ENCODE measurements around the gene STARD13.

- TF ChIP-seq, protein P1, sequence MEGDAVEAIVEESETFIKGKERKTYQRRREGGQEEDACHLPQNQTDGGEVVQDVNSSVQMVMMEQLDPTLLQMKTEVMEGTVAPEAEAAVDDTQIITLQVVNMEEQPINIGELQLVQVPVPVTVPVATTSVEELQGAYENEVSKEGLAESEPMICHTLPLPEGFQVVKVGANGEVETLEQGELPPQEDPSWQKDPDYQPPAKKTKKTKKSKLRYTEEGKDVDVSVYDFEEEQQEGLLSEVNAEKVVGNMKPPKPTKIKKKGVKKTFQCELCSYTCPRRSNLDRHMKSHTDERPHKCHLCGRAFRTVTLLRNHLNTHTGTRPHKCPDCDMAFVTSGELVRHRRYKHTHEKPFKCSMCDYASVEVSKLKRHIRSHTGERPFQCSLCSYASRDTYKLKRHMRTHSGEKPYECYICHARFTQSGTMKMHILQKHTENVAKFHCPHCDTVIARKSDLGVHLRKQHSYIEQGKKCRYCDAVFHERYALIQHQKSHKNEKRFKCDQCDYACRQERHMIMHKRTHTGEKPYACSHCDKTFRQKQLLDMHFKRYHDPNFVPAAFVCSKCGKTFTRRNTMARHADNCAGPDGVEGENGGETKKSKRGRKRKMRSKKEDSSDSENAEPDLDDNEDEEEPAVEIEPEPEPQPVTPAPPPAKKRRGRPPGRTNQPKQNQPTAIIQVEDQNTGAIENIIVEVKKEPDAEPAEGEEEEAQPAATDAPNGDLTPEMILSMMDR (IDR thresholded peaks at IDR 0.05; ENCODE audit: low read length), result no peak
- no peak for TF ChIP-seq EZH2 (optimal IDR thresholded peaks at IDR 0.05; ENCODE audit: low read depth, low read length)
- TF ChIP-seq EZH2phosphoT487 (IDR thresholded peaks at IDR 0.05; ENCODE audit: low read length), result no peak
Observed at GRCh38 chr13:33070713-33071112, 214.8 kb downstream of the STARD13 start.

All from MM.1S (cell line).